Stomach (tissue), 9 donors: ENCODE data around the gene TYW5. TPM values are rescaled to one million over a fixed set of nuclear protein-coding genes. Genes with fewer than 3 reads are reported as not detected.

Experiments
- DNase-seq, 2 donors: peaks; one replicate each; pipeline versions ENCODE4 v3.0.0 to v3.0.0-alpha.2; 2013 to 2019
- H3K27ac ChIP-seq, 5 donors: fragments of 200-600 bp in 4 of 5; sonication (generic) in 4 of 5; one replicate each; pipeline ENCODE4 v1.5.1; 2013 to 2019; ENCODE audit warnings: mild to moderate bottlenecking in 1 of 5, moderate library complexity in 1 of 5
- H3K27me3 ChIP-seq, 3 donors: fragments of 200-600 bp; sonication (generic); one replicate each; pipeline ENCODE4 v1.5.1; 2017 to 2019; ENCODE audit warnings: mixed run types in 1 of 3
- H3K36me3 ChIP-seq, 4 donors: fragments of 200-600 bp; sonication (generic); 1 replicate in 3 of 4; 2 replicates in 1 of 4; pipeline ENCODE4 v1.5.1; 2016 to 2019
- H3K4me1 ChIP-seq, 4 donors: fragments of 200-600 bp; sonication (generic); one replicate each; pipeline ENCODE4 v1.5.1; 2016 to 2019
- H3K4me3 ChIP-seq, 4 donors: fragments of 200-600 bp; sonication (generic) in 3 of 4; one replicate each; pipeline ENCODE4 v1.5.1; 2016 to 2019; ENCODE audit warnings: mild to moderate bottlenecking in 1 of 4
- H3K9me3 ChIP-seq, 4 donors: fragments of 200-600 bp; sonication (generic); one replicate each; pipeline ENCODE4 v1.5.1; 2016 to 2019
- CTCF ChIP-seq, 7 experiments: fragments of 450-650 bp in 4 of 7; fragments of 200-600 bp in 3 of 7; sonication (generic) in 3 of 7; IDR thresholded peaks; one replicate each; pipeline ENCODE4 v1.5.1; 2016 to 2019; ENCODE audit warnings: antibody characterized with exemption in 7 of 7, control low read depth in 2 of 7, mild to moderate bottlenecking in 1 of 7
- EP300 ChIP-seq: sonication (generic); formaldehyde crosslinking; IDR thresholded peaks from one replicate; pipeline ENCODE4 v1.6.1; 2017; ENCODE audit warnings: antibody characterized with exemption
- POLR2A ChIP-seq, 4 donors: fragments of 450-650 bp; IDR thresholded peaks; one replicate each; pipeline ENCODE4 v1.6.1; 2016; ENCODE audit warnings: antibody characterized with exemption in 4 of 4, control low read depth in 2 of 4, mild to moderate bottlenecking in 1 of 4, moderate library complexity in 1 of 4
- POLR2AphosphoS5 ChIP-seq, 3 donors: sonication (generic); formaldehyde crosslinking; IDR thresholded peaks; one replicate each; pipeline ENCODE4 v1.6.1; 2016; ENCODE audit warnings: antibody characterized with exemption in 3 of 3
- WGBS, 5 donors: extraction: QIAGEN DNeasy Blood & Tissue Kit in 3 of 5; methylation state at CpG; one replicate each; pipeline versions ENCODE4 v1.1.5 to v1.1.7; 2013 to 2018; 5-methylcytosine and 5-hydroxymethylcytosine counted together
- intact Hi-C: fragments of 100-400 bp; cut with DNase I; formaldehyde crosslinking; loops from one replicate; pipeline ENCODE4 v1.15.1; 2023; ENCODE audit warnings: low total_unique reads
- polyA plus RNA-seq, 3 donors: library from polyadenylated mRNA; stranded (reverse); fragments of 200-250 nt; gene quantifications; one replicate each; pipeline ENCODE4 v1.2.3, GENCODE V29; 2013
- total RNA-seq, 5 donors: library from RNA; depleted of rRNA; stranded (reverse); fragments of >200 nt; gene quantifications; one replicate each; pipeline versions ENCODE4 v1.1.0 to v1.2.3, GENCODE V29; 2014 to 2016
- donor health status: healthy with polysubstance abuse.
- donor health status: Bipolar disorder and iron deficiency.
- donor health status: healthy.

The TYW5 gene
- total and polyA plus RNA-seq, 8 donors, result 1.2 to 25.3 (median 3.8) TPM

- Histone ChIP-seq H3K27me3 (no peaks in the 10 kb centered on the region), H3K4me1 (no peaks in the 10 kb centered on the region), H3K9me3 (no peaks in the 10 kb centered on the region), H3K36me3 (no peaks in the 10 kb centered on the region), H3K4me3 (no peak overlapping the region), H3K27ac (no peak overlapping the region)
- no peak for TF ChIP-seq CTCF (IDR thresholded peaks at IDR 0.05)
- TF ChIP-seq POLR2A (IDR thresholded peaks at IDR 0.05), result no peak
- TF ChIP-seq EP300, result no peak
- TF ChIP-seq POLR2AphosphoS5 (IDR thresholded peaks at IDR 0.05), result no peak
- intact Hi-C loops, result no loop called here
- WGBS, 5 donors, result 81 to 96% (median 93%) methylated on average over 3 of the region's 3 CpGs
- DNase-seq, result no peak
Observed at GRCh38 chr2:199997296-199997695, 42.0 kb upstream of the TYW5 start.

GRCh38 chr2:199994896-199995295 lies 39.6 kb upstream of the TYW5 start:
- Histone ChIP-seq H3K27ac (no peak overlapping the region), H3K36me3 (no peaks in the 10 kb centered on the region), H3K4me1 (no peaks in the 10 kb centered on the region), H3K4me3 (no peak overlapping the region), H3K9me3 (no peaks in the 10 kb centered on the region), H3K27me3 (no peaks in the 10 kb centered on the region)
- no peak for TF ChIP-seq POLR2AphosphoS5 (IDR thresholded peaks at IDR 0.05)
- TF ChIP-seq EP300, result no peak
- no peak for TF ChIP-seq CTCF (IDR thresholded peaks at IDR 0.05)
- DNase-seq, result no peak
- intact Hi-C loops, result no loop called here
- WGBS, 5 donors, result 81 to 85% (median 84%) methylated on average over 2 of the region's 2 CpGs

- no peak for DNase-seq
- intact Hi-C loops, result no loop called here
- Histone ChIP-seq H3K9me3 (no peaks in the 10 kb centered on the region), H3K4me1 (no peaks in the 10 kb centered on the region), H3K27ac (no peak overlapping the region), H3K4me3 (no peak overlapping the region), H3K27me3 (no peaks in the 10 kb centered on the region), H3K36me3 (no peaks in the 10 kb centered on the region)
- TF ChIP-seq EP300 (no peak), POLR2AphosphoS5 (IDR thresholded peaks at IDR 0.05) (no peak), POLR2A (IDR thresholded peaks at IDR 0.05) (no peak), CTCF (IDR thresholded peaks at IDR 0.05) (no peak)
- WGBS, 5 donors, result 74 to 85% (median 79%) methylated on average over 3 of the region's 3 CpGs
Observed at GRCh38 chr2:199994371-199994770, 39.1 kb upstream of the TYW5 start.

- H3K27ac ChIP-seq, result no peak overlapping the region
- no peak for DNase-seq
- H3K36me3 ChIP-seq, result no peaks in the 10 kb centered on the region
- H3K9me3 ChIP-seq, result no peaks in the 10 kb centered on the region
- intact Hi-C loops, result no loop called here
- no peak overlapping the region for H3K4me3 ChIP-seq
- no peak for TF ChIP-seq CTCF (IDR thresholded peaks at IDR 0.05)
- TF ChIP-seq EP300, result no peak
- no peak for TF ChIP-seq POLR2A (IDR thresholded peaks at IDR 0.05)
- TF ChIP-seq POLR2AphosphoS5 (IDR thresholded peaks at IDR 0.05), result no peak
- H3K4me1 ChIP-seq, result peaks cover 0 to 6% (median 0%) of the 10 kb centered on the region in 4 donors
- H3K27me3 ChIP-seq, result no peaks in the 10 kb centered on the region
- 85 to 97% (median 95%) methylated on average over 3 of the region's 3 CpGs for WGBS, 5 donors
Observed at GRCh38 chr2:199992296-199992695, 37.0 kb upstream of the TYW5 start.
